Inferior parietal cortex (tissue), 1 donor: ENCODE data around the gene ARMC2.
A peak's percentile ranks its signal among the peaks of the same experiment; 100 is the strongest.
"Not testable (repeated sequence)": the region's sequence is repeated elsewhere in the genome, so short reads cannot be mapped to it uniquely, and the experiment has no call there.

ENCODE experiments used
- DNase-seq: peaks from one replicate; pipeline ENCODE4 v3.0.0-alpha.2; 2016; ENCODE audit errors: extremely low spot score

ARMC2 gene

DNA sequence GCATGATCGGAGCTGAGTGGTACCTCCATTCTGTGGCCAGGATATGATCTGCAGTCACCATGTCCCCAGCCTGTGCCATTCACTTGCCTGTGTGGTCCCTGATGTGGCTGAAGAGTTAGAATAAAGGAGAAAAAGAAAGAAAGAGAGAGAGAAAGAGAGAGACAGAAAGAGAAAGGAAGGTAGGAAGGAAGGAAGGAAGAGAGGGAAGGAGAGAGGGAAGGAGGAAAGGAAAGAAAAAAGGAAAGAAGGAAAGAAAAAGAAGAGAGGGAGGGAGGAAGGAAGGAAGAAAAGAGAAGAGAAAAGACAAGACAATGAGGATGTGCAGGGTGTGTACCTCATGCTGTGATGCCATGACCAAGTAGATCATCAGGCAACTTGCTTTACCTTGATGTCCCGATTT, 22.1 kb downstream of the ARMC2 start:
- DNase-seq, result no peak

DNA sequence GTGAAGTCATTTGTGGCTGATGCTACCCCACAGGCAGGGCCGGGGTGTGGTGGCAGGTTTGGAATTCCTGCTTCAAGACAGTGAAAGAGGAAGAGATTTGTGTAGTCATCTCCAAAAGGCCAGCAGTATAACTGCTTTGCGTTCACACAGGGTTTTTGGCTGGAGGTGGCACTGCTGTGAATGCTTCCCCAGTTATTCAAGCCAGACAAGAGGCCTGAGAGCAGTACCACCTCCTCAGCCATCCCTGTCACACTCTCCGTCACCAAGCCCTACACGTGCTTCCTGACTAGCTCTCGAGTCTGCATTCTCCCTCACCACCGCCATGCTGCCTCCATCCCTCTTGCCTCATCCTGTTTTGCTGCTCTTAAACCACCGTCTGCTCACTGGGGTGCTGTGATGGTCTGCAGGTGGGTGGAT, 23.9 kb downstream of the ARMC2 start:
- DNase-seq, result peak; percentile 22

DNA sequence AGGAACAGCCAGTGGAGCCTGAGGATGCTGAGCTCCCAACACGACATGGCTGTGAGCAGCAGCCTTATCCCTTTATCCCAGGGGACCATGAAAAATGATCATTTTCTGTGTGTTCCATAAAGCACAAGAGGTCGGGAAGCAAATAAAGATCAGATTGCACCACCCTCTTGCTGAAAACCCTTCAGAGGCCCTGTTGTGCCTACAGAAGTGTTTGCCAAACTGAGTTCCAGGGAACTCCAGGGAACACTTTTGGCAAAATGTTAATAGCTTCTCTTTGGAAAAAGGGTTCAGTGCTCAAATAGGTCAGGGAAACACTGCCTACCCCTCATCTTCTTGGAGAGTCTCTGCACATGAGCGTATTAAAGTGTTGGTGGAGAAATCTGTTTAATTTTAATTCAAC, 24.4 kb downstream of the ARMC2 start:
- no peak for DNase-seq

DNA sequence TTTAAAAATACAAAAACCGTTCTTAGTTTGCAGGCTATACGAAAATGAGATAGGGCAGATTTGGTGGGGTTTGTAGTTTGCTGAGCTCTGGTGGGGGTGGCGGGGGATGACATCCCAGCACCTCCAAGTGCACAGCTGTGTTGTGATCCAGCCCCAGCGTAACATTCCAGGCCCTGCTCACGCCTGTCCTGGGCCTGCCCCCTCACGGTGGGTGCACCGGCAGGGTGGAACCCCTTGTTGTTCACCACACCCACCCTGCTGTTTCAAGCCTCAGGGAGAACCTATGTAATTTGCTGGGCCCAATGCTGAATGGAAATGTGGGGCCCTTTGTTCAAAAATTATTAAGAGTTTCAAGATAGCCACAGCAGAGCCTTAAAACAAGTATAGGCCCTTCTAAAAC, 25.0 kb downstream of the ARMC2 start:
- DNase-seq, result no peak

DNA sequence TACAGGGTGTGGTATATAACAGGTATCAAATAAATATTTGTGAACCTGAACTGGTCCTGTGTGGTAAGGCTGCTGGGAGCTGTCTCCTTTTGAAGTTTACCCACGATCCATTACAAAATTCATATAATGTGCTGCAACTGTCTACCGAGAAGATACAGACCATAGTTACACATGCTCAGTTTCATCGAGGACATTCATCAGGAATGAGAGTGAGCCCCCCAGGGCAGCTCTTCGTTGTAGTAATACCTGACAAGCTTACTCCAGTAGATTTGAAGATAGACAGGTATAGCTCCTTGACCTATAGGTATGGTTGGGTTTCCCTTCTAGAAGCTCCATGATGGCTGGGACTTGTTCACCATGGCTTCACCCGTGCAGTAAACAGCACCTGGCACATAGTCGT, 25.7 kb downstream of the ARMC2 start:
- DNase-seq, result no peak

DNA sequence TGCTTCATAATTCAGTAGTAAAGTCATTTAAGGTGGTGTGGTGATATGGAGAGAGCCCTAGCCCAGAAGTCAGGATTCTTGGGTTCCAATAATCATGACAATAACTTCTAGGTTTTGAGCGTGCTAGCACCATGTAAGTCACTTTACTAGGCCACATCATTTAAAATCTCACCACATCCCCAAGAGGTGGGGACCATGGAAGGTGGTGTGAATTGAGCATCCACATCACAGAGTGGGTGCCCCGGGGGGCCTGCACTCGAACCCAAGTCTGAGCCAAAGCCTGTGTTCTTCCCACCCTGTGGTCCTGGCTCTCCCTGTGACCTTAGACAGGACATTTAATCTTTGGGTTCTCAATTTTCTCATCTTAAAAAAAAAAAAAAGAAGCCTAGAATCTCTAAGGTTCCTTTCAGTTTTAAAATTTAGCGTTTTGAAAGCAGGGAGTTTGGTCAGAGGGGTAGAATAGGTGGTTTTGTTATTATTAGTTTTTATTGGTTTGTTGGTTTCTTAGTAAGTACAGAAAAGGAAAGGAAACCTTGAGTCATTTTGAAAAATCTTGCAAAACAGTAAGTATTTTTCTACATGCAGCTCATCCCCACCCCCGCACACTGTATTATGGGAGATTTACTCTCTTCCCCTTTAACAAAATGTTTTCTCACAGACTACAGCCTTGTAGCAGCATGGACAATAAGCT, 26.4 kb downstream of the ARMC2 start:
- DNase-seq, result no peak

DNA sequence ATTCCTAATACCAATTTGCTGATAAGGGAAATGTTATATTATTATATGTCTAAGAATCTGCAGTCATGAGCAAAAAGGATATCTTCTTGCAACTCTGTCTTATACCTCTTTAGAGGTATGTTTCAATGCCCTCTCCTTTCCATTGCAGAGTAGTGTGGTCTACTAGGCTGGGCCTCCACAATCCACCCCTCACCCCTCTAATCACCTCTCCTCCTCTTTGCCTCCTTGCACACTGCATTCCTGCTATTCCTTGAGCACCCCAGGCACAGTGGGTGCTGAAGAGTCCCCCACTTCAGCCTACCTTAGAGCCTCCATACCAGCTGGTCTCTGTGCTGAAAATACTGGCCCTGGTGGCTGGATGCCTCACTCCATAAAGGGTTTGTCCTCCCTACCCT, 26.9 kb downstream of the ARMC2 start:
- DNase-seq, result no peak

DNA sequence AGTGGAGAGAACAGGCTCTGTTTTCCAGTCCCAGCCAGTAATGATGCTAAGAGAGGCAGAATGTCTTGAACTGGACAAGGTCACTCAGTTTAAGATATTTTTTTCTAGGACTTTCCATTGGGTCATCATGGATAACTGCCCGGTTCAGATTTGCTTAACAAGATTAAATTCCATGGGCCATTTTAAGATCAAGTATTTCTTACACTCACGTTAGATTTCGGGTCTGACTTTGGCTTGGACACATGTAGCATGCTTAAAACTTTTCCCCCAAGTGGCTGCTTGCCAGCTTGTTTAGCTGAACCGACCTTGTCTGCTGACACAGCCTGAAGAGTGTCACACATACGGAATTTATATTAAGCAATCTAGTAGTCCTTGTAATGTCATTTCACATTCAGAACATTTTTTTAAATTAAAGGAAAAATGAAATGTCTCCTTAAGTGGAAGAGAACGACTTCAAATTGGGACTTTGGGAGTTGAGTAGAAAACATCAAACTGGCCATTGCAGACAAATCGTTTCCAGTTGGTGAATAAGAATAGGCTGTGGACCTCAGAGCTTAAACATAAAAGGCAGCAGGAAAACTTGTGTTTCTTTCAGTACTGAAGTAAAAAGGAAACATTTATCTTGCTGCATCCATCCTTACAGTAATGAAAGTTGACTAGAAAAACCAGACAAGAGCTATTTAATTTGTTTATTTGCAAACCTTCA, 29.0 kb downstream of the ARMC2 start:
- DNase-seq, result no peak

DNA sequence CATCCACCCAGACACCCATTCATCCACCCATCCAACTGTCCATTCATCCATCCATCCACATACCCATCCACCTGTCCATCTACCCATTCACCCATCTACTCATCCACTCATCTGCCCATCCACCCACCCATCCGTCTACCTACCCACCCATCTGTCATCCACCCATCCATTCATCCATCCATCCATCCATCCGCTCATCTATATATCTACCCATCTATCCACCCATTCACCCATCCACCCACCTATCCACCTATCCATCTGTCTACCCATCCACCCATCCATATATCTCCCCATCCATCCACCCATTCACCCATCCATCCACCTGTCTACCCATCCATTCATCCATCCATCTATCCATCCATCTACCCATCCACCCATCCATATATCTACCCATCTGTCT, 30.7 kb downstream of the ARMC2 start:
- DNase-seq, result no peak

DNA sequence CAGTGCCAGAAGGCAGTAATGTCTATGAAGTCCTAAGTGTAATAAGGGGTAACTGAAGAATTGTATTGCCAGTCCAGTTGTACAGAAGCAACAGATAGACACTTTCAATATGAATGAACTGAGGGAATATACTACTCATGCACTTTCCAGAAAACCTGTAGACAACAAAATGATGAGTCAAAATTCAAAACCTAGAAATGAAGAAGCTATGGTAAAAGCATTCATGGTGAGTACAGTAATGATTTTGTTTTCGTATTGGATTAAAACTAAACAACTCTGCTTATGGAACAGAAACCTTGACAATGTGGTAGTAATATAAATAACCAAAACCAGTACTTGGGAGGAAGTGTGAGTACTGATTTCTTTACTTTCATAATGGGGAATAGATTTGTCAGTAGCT, 35.0 kb downstream of the ARMC2 start:
- DNase-seq, result no peak

DNA sequence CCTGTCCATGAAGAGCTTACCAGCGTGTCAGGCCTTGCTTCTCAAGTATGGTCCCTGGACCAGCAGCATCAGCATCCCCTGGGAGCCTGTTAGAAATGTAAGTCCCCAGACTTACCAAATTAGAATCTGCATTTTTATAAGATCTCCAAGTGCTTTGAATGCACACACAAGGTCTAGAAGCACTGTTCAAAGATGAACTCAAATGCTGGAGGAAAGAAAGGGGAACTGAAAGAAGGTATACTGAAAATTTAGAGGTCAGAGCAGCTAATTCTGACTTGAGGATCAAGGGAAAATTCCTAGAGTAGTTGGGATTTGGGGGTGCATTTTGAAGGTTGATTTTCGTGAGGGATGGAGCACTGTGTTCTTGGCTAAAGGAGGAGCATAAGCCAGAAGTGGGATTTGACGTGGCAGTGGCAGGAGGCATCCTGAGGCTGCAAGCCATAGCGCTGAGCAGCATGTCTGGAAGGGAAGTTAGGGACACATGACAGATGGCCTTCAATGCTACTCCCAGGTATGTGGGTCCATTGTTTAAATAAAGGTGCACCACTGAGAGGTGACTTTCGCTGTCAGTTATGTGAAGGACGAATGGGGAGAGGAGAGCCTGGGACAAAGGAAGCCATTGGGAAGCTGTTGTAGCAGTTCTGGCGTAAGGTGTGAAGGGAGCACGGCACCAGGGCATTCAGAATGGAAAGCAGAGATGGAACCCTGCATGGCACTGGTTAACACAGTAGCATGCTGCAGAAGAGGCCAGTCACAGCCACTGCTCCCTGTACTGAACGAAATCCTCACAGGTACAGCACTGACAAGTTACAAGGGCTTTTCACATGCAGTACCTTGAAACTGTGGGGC, 36.2 kb downstream of the ARMC2 start:
- DNase-seq, result no peak

DNA sequence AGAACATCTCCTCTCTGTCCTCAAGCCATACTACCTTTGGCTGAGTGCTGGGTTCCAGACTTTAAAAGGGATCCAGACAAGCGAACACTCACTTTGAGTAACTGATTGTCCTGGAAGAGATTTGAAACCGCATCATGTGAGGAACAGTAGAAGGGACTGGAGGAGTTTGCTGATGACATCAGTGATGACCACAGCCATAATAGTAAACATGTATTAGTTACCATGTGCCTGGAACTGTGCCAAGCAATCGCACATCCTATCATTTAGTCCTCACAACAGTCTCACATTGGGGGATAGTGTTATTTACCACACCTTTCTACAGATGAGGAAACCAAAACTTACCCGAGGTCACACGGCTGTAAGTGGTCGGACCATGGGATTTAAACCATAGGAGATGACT, 39.8 kb downstream of the ARMC2 start:
- no peak for DNase-seq

DNA sequence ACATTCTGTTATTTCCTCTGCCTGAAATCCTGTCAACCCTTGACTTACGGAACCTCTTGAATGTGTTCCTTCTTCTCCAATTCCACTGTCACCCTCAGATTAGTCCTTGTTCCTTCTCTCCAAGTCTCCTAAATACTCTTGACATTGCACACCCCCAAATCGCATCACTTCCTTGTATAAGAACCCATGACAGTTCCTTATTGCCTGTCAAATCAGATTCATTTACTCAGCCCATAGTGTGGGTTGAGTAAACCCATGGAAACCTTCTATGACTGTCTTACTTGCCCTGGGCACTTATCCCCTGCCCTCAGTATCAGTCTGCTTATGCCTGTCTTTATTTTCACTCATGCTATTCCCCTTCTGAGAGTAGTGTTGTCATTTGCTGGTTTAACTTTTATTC, 40.5 kb downstream of the ARMC2 start:
- DNase-seq, result no peak

DNA sequence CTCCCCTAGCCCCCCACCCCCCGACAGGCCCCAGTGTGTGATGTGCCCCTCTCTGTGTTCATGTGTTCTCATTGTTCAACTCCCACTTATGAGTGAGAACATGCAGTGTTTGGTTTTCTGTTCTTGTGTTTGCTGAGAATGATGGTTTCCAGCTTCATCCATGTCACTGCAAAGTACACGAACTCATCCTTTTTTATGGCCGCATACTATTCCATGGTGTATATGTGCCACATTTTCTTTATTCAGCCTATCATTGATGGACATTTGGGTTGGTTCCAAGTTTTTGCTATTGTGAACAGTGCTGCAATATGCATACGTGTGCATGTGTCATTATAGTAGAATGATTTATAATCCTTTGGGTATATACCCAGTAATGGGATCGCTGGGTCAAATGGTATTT, 42.7 kb downstream of the ARMC2 start:
- not testable (repeated sequence) for DNase-seq

DNA sequence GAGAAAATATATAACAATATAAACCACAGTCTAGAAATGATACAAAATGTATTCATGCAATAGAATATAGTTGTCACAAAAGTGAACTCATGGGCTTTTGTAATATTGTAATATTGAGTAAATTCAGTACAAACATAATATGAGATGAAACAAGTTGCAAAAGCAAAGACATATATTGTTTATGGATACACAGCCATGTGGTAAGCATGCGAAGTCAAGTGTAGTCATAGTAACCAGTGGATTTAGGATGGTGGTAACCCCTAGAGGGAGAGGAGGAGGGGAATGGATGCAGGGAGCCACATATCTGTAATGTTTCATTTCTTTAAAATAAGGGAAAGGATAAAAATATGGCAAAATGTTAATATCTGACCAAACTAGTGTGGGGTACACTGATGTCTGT, 47.3 kb downstream of the ARMC2 start:
- no peak for DNase-seq

DNA sequence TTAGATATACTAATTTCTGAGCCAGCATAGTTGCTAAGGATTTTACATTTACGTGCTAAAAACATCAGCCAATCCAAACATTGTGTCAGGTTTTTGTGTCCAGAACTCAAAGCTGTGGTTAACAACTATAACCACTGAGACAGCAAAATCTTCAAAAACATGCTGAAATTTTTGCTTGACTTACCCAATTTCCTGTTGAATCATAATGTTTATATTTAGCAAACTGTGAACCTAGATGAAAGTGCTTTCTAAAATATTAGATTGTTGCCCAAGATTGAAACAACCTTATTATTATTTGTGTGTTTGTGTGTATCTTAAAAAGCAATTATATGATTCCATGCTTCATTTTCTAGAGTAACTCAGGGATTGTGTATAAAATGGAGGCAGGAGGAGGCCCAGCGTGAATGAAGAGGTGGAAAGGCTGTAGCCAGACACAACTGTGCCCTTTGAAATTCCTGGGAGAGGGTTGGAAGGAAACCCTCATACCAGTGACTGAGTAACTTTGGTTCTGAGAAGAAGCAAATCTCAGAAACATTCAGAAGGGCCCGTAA, 48.0 kb downstream of the ARMC2 start:
- no peak for DNase-seq

DNA sequence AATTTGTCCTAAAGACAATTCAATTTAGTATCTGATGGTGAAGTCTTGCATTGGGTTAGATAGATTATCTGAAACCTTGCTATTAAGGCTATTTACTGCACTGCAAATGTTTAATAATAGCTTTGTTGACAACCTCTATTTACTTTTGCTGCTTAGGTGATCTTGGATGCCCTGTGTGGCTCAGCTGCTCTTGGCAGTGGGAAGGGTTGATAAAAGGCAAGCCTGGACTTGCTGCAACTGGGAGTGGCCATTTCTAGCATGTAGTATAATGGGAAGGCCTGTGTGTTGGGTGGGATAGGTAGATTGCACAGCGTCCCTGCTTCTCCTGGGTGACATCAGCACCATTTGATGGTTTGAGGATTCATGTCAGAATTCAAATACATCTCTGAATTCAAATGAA, 49.1 kb downstream of the ARMC2 start:
- DNase-seq, result no peak

DNA sequence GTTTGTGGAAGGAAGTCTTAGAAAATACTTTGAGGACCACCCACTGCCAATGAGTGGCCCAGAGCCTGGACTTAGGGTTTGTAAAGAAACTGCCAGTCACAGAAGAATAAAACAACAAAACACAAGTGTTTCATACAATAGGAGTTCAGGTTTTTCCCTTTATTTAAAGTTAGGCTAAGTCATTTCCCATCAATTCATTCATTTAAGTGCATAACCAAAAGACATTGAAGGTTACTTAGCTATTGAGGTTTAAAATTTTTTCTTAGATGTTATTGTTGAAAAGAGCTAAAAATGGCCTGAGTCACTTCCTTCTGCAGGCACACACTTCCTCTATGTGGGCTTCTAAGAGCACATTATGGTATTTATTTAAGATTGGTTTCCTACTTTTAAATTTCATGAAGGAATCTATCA, 54.2 kb downstream of the ARMC2 start:
- no peak for DNase-seq

DNA sequence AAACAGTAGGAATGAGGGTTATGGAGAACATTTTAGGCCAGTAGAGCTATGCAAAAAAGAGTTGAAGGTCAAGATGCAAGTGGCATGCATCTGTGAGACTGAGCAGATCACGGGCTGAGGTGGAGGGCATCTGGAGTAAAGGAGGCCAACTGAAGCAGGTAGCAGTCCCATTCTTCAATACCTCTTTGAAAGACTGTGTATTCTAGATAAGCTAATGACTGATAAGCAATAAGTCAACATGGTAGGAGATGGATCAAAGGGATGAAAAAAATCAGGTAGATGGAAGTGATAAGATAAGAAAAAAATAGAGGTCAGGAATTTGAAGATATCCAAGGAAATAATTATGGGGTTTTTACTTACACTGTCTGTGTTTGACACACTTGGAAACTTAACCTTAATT, 55.6 kb downstream of the ARMC2 start:
- no peak for DNase-seq

DNA sequence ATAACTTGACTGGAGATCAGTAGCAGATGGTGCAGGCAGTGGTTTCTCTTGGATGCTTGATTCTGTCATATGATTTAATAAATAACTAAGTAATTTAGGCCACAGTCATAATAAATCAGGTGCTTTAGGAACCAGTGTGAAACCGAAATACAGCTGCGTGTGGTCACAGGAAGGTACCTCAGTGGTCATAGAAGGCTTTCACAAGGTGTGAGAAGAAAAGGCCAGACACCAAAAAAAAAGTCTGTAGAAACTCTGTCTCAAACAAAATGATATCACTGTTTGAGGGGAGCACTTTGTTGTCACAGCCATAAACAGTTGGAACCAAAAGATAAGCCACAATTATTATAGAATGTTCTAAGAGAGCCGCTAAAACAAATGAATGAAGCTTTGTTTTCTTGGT, 56.5 kb downstream of the ARMC2 start:
- no peak for DNase-seq

DNA sequence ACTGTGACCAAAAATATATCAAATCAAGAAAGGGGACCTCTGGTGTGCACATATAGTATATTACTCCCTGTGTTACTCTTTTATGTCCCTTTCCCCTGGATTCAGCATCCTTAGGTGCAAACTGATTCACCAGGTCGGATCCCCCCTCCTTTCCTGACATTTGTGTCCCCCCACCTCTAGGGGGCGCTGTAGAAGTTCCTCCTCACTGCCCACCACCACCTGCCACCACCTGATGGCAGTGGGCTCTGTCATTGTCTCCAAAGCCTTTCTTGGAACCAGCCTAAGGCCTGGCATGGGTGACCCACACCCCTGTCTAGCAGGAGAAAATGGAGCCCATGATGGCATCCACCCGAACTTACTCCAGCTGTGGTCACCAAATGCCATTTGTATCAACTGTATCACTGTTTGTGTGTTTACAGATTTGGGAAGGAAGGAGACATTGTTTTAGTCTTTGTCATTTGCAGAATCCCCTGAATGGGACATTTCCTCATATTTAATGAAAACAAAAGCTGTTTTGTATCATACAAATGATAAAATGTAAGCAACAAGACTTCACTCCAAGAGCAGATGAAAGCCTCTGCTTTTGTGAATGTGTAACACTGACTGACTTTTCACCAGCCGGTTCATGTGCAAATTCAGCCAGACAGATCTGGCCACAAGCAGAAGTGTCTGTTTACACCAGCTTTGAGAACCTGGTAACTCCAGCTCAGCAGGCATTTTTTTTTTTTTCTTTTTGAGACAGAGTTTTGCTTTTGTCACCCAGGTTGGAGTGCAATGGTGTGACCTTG, 66.2 kb downstream of the ARMC2 start:
- no peak for DNase-seq

DNA sequence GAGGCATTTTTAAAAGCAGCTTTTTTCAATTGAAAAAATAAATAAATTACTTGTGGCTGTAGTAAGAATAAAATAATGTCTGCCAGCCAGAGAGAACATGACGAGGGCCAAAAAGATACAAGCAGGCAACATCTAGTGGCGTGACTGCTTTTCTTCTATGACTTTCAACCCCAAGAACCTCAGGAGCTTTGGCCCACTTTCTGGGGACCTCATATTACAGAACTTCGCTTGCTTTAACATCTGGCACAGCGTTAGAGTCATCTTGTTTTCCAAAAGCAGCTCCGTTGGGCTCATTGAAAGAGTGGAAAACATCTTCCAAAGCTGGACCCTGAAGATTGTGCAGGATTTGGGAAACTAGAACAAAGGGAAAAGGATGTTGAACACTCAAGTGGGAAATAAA, 67.0 kb downstream of the ARMC2 start:
- no peak for DNase-seq
